Stimulated activated CD4-positive, alpha-beta T cell treated with anti-CD3 and anti-CD28 coated beads, Interleukin-12 subunit alpha, Interleukin-12 subunit beta, amount 100 ng/mL, for 48 hours (primary cell): ENCODE measurements around the gene GCNT3.

ENCODE experiments used
- DNase-seq, 3 donors: peaks; one replicate each; pipeline ENCODE4 v3.0.0-alpha.2; 2020; ENCODE audit warnings: low read depth in 2 of 3, low spot score in 1 of 3

Gene GCNT3, protein sequence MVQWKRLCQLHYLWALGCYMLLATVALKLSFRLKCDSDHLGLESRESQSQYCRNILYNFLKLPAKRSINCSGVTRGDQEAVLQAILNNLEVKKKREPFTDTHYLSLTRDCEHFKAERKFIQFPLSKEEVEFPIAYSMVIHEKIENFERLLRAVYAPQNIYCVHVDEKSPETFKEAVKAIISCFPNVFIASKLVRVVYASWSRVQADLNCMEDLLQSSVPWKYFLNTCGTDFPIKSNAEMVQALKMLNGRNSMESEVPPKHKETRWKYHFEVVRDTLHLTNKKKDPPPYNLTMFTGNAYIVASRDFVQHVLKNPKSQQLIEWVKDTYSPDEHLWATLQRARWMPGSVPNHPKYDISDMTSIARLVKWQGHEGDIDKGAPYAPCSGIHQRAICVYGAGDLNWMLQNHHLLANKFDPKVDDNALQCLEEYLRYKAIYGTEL

DNA sequence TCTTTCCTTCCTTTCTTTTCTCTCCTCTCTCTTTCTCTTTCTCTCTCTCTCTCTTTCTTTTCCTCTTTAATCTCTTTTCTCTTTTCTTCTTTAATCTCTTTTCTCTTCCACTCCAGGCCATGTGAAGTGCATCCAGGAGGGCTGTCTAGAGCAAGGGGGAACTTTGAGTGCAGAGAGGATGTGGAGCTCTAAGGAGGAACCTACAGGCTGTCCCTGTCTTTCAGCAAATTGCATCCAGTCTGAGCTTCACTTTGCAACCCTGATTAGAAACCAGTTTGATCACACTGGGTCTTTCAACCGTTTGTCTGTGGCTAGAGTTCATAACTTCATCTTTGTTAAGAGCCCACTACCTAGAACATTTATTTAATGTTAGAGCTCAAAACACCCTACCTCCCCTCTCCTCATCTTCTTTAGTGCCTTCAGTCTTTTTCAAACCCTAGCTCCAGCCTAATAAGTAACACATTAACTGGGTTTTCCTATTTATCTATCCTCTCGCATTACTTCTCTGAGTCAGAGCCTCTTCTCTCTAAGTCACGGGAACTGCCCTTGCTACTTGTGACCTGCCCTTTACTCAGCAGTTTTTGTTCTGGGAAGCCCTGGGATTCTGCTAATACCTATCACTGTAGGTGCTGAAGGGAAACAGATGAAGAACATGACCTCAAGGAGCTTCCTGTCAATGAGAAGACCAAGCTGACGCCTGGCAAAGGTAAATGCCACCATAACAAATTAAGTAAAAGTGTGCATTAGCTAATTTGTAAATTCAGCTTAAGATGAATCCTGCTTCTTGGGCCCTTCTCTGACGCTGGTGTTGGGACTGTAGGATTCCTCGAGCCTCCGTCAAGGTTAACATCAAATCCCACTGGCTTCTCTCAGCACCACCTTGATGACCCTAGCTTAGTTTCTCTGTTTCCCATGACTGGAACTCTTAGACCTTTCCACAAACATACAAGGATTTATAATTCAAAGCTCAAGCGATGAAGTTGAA lies at the start of gene GCNT3:
GCNT3 (plus strand) TSS at position 508 of the 985 bp plus-strand sequence. CDS start 6,456 bp downstream, outside the sequence.
- no peak for DNase-seq

DNA sequence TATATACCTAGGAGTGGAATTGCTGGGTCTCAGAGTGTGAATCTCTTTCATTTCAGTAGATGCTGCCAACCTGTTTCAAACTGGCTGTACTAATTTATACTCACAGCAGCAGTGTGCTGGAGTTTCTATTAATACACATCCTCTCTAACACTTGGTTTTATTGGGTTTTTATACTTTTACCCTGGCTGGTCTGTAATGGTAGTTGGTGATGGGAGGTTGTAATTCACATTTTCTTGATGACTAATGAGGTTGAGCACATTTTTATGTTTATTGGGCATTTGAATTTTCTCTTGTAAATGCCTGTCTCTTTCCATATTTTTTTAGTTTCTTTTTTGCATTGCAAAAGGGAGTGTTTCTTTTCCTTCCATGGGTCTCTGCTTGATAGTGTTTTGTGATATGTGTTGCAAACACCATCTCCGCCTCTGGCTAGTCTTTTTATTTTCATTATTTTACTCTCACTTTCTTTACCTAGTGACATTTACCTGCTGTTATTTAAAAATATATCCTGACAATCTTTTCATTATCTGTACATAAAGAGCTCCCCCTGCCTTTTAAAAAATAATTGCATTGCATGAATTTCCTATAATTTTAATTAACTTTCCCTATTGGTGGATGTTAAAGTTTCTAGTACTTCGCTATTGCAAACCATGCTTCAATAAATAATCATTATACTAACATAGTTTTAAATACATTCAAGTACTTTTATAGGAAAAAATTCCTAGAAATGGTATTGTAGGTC lies 49.0 kb upstream of the GCNT3 start:
- no peak for DNase-seq

DNA sequence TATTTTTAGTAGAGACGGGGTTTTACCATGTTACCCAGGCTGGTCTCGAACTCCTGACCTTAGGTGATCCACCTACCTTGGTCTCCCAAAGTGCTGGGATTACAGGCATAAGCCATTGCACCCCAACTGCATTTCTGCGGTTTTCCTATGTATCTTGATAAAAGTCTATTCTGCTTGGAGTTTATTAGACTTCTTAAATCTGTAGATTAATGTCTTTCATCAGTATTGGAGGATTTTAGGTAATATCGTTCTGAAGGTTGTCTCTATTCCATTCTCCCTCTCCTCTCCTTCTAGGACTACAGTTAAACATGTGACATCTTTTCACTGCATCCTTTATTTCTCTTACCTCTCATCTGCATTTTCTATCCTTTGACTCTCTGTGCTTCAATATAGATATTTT lies 46.3 kb upstream of the GCNT3 start:
- no peak for DNase-seq

DNA sequence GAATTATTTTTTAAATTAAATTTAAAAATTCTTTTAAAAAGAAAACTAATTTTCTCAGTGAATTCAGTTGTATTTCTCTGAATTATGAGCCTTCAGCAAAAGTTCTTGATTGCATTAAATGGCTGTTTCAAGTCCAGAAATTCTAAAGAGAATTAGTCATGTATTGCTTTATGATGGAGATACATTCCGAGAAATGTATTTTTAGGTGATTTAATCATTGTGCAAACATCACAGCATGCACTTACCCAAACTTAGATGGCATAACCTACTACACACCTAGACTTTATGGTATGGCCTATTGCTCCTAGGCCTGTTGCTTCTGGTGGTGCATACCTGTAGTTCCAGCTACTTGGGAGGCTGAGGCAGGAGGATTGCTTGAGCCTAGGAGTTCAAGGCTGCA lies 44.3 kb upstream of the GCNT3 start:
- DNase-seq = no peak

DNA sequence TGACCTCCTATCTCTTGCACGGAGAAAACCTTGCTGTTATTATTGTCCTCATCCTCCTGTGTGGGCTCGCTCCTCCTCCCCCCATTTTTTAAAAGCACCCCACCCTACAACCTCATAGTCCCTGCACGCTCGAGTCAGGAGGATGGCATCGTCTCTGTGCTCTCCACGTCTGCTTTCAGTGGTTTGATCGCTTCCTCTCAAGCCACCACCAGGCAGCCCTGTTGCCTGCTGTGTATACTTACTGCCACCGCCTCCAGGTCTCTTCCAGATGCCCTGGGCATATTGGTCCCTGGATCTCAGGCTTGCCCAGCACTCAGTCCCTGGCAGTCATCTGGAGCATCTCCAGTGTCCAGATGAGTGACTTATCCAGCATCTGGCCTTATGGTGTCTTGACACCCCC lies 42.1 kb upstream of the GCNT3 start:
- no peak for DNase-seq

DNA sequence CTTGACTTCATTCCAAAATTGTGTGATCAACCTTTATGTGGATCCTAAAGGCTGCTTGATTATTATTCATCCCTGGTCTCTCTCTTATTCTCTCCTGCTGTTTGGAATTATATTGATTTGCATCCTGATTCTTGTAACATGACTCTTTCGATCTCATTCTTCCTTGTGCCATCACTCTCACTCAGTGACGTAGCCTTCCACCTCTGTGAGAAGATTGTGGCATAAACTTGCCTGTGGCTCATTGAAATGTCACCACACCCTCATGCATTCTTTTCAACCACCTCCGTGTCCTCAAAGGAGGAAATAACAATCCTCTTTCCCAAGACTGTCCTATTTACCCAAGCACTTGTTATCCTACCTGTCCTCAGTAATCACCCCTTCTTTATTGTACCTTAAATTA lies 41.3 kb upstream of the GCNT3 start:
- no peak for DNase-seq

DNA sequence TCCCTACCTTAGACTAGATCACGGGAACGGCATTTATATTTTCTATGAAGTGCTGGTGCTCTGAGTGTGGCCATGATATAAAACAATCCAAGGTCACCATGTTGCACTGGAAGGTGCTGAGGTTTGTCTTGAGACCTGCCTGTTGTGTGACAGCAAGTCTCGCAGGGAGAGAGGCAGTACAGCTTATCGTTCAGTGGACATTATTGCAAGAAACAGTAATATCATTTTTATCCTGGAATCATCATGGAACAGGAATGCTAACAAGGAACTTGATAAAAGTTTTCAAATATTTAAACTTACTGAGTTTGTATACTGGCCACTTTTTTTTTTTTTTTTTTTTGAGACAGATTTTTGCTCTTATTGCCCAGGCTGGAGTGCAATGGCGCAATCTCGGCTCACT lies 40.0 kb upstream of the GCNT3 start:
- DNase-seq = no peak

DNA sequence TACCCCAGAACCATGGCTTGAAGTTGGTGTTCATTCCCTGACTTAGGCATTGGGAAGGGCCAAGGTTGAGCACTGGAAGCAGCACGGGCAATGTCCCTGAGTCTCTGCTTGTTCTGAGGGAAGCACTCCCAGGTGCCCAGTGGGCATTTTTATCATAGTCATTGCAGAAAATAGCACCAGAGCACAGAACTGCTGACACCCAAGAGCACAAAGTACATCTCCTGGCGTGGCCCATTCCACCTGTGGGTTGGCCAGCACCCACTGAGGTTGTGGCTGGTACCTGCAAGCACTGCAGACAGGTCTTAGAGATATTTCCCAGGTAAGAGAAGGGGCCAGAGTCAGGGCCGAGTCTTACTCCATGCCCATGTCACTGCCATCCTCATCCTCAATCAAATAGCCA lies 28.5 kb upstream of the GCNT3 start:
- DNase-seq = no peak

DNA sequence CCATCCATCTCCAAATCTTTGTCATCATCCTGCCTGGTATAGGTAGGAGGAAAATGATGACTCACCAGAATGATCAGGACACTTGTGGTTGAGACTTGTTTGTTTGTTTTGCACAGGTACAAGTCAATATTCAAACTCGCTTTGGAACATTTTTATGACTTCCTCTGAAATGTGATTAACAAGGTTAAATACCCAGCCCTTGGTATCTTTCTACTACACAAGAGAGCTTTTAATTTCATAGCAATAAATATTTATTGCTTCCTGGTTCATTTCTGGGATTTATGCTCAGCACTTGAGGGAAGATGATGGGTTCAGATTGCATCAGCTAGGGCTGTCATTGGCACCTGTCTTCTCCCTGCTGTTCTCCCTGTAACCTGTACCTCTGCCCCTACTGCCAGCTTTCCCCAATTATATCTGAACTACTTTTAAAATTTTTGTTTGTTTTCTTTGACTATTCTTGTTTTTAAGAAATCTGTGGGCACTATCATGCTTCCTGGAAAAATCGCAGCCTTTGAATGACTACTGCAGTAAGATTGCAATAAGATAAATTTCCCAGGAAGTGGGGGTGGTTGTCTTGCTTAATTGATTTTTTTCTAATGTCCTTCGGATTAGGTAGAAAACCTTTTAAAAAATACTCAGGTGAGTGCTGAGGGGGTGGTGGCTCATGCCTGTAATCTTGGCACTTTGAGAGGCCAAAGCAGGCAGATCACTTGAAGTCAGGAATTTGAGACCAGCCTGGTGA lies 24.3 kb upstream of the GCNT3 start:
- no peak for DNase-seq

DNA sequence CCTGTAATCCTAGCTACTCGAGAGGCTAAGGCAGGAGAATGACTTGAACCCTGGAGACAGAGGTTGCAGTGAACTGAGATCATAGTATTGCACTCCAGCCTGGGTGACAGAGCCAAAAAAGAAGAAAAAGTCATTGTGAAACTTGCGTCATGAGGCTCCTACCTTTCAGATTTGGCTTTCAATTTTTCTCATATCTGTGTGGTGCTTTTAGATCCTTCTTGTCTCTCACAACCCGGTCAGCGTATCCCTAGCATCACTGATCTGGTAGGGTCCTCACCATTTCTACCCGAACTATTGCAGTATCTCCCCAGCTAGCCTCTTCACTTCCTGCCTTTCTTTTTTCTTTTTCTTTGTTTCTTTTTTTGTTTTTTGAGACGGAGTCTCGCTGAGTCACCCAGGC lies 21.6 kb upstream of the GCNT3 start:
- DNase-seq = peak in 1 of 3 donors; percentile 5

DNA sequence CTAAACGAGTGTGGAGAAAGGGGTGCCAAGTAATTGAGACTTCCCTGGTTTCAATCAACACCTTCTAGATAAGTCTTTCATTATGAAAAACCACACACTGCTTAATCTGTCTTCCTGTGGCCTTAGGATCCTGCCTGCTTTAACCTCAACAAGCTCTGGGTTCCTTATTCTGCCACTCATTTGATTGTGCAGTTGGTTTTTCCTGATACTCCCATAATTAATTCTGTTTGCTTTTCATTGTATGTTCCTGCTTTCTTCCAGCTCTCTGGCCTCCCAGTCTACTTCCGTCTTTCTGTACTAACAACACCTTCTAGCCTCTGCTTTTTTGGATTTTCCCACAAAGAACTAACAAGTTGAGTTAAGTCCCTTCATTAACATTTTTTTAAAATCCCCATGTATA lies 20.2 kb upstream of the GCNT3 start:
- no peak for DNase-seq

DNA sequence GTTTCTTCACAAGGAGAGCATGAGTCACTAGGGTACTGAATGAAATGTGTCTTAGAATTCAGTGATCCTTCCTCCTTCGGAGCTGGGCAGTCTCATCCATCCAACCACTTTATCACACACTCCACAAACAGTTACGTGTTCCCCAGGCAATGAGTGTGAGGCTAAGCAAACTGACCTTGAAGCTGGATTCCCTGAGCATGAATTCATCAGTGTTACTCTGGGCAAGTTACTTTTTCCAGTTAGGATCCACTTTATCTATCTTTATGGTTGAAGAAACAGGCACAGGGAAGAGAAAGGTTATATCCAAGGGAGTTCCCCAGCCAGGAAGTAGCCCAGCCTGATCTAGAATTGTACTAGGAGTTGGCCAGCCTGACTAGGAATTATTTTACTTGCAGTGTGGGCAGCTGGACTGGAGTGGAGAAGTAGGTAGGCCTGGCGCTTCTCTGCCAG lies 17.1 kb upstream of the GCNT3 start:
- no peak for DNase-seq

DNA sequence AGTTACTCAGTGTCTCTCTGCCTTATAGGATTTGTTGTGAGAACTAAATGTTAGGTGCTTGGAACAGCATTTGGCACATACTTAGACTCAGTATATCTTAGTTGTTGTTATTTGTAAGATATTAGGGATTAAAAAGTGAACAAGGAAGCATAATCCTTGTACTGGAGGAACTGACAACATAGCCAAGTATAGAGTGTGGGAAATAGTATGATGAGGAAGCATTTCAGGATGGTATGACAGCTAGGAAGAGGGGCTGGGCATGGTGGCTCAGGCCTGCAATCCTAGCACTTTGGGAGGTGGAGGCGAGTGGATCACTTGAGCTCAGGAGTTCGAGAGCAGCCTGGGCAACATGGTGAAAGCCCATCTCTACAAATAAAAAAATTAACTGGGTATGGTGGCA lies 16.6 kb upstream of the GCNT3 start:
- no peak for DNase-seq

DNA sequence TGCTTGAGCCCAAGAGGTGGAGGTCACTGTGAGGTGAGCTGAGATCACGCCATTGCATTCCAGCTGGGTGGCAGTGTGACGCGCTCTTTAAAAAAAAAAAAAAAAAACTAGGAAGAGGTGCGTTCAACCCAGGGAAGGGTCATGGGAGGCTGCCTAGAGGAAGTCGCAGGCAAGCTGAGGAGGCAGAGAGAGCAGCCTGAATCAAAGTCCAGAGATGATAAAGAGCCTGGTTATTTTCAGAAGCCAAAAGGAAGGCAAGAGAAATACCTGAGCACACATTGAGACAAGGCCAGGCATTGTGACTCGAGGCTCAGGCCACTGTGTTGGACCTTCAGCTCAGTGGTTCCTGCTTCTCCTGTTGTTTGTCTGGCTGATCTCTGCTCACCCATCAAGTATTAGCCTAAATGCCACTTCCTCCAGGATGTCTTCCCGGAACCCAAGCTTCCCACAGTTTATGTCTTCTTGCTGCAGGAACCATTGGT lies 16.1 kb upstream of the GCNT3 start:
- DNase-seq = no peak

DNA sequence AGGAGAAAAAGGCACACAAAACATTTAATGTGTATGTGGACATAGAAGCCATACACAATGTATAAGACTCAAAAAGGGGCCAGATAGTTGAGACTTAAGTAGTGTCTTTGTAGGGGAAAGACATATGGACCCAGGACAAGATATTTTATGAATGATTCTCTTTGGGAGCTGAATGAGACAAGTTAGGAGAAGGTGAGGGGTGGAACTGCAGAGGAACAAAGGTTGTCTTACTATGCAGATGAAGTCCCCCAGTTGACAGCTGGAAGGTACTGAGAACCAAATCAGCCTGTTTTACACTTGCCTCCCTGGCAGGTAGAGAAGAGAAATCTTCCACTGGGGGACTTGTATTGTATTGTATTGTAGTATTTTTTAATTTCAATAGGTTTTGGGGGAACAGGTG lies 14.9 kb upstream of the GCNT3 start:
- DNase-seq = no peak

DNA sequence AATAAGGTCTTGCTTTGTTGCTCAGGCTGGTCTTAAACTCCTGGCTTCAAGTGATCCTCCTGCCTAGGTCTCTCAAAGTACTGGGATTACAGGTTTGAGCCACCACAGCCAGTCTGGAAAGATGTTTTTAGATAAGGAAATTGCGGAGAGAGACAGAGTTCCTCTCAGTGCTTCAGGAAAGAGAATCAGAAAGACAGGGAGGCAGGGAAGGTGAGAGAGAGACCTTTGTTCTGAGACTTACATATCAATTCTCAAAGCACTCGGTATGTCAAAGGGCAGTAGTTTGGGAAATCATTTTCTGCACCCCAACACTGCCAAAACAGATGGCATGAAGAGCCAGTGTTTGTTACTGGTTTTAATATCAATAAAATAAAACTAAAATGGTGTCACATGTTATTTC lies 13.1 kb upstream of the GCNT3 start:
- no peak for DNase-seq

DNA sequence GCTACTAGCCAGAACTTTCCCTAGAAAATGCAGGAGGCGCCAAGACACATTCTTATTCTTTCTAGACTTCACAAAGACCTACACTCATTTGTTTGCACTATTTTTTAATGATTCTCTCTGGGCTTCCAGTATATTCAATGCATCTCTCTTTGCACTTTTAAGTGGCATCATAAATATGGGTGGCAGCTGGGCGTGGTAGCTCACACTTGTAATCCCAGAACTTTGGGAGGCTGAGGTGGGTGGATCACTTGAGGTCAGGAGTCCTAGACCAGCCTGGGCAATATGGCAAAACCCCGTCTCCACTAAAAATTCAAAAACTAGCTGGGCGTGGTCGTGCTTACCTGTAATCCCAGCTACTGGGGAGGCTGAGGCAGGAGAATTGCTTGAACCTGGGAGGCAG lies 5.6 kb upstream of the GCNT3 start:
- no peak for DNase-seq

DNA sequence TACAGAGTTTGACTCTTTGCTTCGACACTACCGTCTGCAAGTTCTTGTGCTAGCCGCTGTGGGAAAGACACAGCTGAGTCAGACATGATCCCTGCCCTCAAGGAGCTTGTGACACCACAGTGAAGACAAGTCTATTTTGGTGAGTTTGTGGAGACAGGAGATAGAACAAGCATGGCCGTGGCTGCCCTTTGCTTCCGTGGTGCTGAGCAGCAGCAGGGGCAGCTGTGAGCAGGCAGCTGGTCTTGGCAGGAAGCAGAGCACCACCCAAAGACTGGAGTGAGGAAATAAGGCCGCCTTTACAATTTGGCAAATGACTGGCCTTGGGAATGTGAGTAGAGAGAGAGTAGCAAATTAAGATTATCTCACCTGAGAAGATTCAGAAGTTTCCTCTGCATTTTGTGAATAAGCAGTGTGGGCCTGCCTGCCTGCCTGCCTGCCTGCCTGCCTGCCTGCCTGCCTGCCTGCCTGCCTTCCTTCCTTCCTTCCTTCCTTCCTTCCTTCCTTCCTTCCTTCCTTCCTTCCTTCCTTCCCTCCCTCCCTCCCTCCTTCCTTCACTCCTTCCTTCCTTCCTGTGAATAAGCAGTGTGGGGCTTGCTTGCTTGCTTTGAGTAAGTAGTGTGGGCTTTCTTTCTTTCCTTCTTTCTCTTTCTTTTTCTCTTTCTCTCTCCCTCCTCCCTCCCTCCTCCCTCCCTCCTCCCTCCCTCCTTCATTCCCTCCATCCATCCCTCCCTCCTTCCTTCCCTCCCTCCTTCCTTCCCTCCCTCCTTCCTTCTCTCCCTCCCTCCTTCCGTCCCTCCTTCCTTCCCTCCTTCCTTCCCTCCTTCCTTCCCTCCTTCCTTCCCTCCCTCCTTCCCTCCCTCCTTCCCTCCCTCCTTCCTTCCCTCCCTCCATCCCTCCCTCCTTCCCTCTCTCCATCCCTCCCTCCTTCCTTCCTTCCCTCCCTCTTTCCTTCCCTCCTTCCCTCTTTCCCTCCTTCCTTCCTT lies 1.6 kb upstream of the GCNT3 start:
- DNase-seq = no peak

DNA sequence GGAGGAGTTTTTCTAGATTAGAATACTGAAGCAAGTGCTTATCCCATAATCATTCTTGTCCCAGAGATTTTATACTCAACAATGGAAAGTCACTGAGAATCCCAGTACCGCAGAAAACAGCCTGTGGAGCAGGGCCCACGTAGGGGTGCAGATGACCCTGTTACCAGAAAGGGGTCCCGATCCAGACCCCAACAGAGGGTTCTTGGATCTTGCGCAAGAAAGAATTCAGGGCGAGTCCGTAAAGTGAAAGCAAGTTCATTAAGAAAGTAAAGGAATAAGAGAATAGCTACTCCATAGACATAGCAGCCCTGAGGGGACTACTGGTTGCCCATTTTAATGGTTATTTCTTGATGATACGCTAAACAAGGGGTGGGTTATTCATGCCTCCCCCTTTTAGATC lies 2.6 kb downstream of the GCNT3 start:
- DNase-seq = no peak
